ENCODE measurements around the gene NDUFAF2. TPM values are rescaled to one million over a fixed set of nuclear protein-coding genes. Genes with fewer than 3 reads are reported as not detected.

The NDUFAF2 gene
- polyA plus RNA-seq, 1 experiment = 42.0 TPM

GRCh38 chr5:61137835-61138234 lies 192.8 kb downstream of the NDUFAF2 start:
- ChIA-PET CTCF (interaction anchor here (1.1 kb wide), 1 partner anchor 16 kb away, joined by 4 read pairs; no protein-coding TSS in a partner anchor), POLR2A (no interaction called here)
- Histone ChIP-seq H3K27ac (ENCODE audit: low read depth, low read length) (no peak overlapping the region), H3K27me3 (ENCODE audit: control insufficient read depth, insufficient read depth, low read length) (no peaks in the 10 kb centered on the region), H3K9me3 (ENCODE audit: control insufficient read depth, insufficient read depth, low read length) (no peaks in the 10 kb centered on the region), H3K4me3 (ENCODE audit: low read depth, low read length) (no peak overlapping the region)
- no peak for DNase-seq (ENCODE audit: low read depth, low spot score)
- TF ChIP-seq, protein P1, sequence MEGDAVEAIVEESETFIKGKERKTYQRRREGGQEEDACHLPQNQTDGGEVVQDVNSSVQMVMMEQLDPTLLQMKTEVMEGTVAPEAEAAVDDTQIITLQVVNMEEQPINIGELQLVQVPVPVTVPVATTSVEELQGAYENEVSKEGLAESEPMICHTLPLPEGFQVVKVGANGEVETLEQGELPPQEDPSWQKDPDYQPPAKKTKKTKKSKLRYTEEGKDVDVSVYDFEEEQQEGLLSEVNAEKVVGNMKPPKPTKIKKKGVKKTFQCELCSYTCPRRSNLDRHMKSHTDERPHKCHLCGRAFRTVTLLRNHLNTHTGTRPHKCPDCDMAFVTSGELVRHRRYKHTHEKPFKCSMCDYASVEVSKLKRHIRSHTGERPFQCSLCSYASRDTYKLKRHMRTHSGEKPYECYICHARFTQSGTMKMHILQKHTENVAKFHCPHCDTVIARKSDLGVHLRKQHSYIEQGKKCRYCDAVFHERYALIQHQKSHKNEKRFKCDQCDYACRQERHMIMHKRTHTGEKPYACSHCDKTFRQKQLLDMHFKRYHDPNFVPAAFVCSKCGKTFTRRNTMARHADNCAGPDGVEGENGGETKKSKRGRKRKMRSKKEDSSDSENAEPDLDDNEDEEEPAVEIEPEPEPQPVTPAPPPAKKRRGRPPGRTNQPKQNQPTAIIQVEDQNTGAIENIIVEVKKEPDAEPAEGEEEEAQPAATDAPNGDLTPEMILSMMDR (IDR thresholded peaks at IDR 0.05; ENCODE audit: low read depth, low read length) = no peak

GRCh38 chr5:61139094-61139873 lies 194.3 kb downstream of the NDUFAF2 start:
- Histone ChIP-seq H3K27ac (ENCODE audit: low read depth, low read length) (no peak overlapping the region), H3K9me3 (ENCODE audit: control insufficient read depth, insufficient read depth, low read length) (no peaks in the 10 kb centered on the region), H3K27me3 (ENCODE audit: control insufficient read depth, insufficient read depth, low read length) (no peaks in the 10 kb centered on the region), H3K4me3 (ENCODE audit: low read depth, low read length) (no peak overlapping the region)
- CTCF ChIA-PET = interaction anchor here (0.9 to 1.2 kb wide), 3 partner anchors 9 to 191 kb away, joined by 3 to 4 read pairs (median 3); no protein-coding TSS in a partner anchor
- TF ChIP-seq, protein P1 (IDR thresholded peaks at IDR 0.05; ENCODE audit: low read depth, low read length) = peak; percentile 36
- no peak for DNase-seq (ENCODE audit: low read depth, low spot score)
- POLR2A ChIA-PET = no interaction called here

- Histone ChIP-seq H3K9me3 (ENCODE audit: control insufficient read depth, insufficient read depth, low read length) (no peaks in the 10 kb centered on the region), H3K27me3 (ENCODE audit: control insufficient read depth, insufficient read depth, low read length) (no peaks in the 10 kb centered on the region), H3K4me3 (ENCODE audit: low read depth, low read length) (no peak overlapping the region), H3K27ac (ENCODE audit: low read depth, low read length) (no peak overlapping the region)
- CTCF ChIA-PET = interaction anchor here (1.2 kb wide), 1 partner anchor 190 kb away, joined by 3 read pairs; no protein-coding TSS in a partner anchor
- no peak for DNase-seq (ENCODE audit: low read depth, low spot score)
- POLR2A ChIA-PET = no interaction called here
- TF ChIP-seq, protein P1 (IDR thresholded peaks at IDR 0.05; ENCODE audit: low read depth, low read length) = no peak
Measured at GRCh38 chr5:61139931-61140330, 194.9 kb downstream of the NDUFAF2 start.

DNA sequence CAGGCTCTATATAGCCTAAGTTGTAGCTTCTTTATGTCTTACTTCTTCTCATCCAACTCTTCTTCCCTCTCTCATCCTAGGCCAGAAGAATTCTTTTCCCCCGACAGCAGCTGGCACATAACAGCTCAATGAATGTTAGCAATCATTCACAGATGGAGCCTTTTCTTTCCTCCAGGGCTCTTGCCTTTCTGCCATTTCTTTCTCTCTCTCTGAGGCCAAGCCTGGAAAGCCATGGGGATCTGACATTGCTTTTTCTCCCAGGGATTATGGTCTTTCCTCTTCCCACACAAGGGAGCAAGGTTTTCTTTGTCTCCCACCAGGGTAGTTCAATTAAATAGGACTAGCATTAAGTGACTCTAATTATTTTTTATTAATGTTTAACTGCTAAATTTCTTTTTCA lies 196.8 kb downstream of the NDUFAF2 start:
- TF ChIP-seq, protein P1 (IDR thresholded peaks at IDR 0.05; ENCODE audit: low read depth, low read length) = no peak
- ChIA-PET CTCF (interaction anchor here (0.7 kb wide), 1 partner anchor 25 kb away, joined by 3 read pairs; no protein-coding TSS in a partner anchor), POLR2A (no interaction called here)
- no peaks in the 10 kb centered on the region for H3K9me3 ChIP-seq (ENCODE audit: control insufficient read depth, insufficient read depth, low read length)
- H3K4me3 ChIP-seq (ENCODE audit: low read depth, low read length) = no peak overlapping the region
- H3K27me3 ChIP-seq (ENCODE audit: control insufficient read depth, insufficient read depth, low read length) = no peaks in the 10 kb centered on the region
- H3K27ac ChIP-seq (ENCODE audit: low read depth, low read length) = no peak overlapping the region
- no peak for DNase-seq (ENCODE audit: low read depth, low spot score)

DNA sequence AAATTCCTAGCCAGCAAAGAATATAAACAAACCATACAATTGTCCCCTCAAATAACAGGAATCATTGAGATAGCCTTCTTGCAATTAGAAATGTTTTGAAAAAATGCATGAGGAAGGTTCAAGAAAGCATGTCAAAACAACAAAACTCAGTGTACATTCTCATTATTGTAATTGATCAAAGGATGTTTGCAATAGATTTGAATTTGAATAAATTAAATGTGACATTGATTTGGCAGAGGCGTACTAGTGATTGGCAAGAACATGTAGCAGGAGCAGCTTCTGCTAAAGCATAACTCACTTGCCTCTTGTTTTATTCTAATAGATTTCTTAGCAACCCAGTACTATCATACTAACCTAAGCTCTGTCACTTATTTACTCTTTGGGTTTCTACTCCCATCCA lies 197.4 kb downstream of the NDUFAF2 start:
- no peak overlapping the region for H3K27ac ChIP-seq (ENCODE audit: low read depth, low read length)
- TF ChIP-seq, protein P1 (IDR thresholded peaks at IDR 0.05; ENCODE audit: low read depth, low read length) = no peak
- no peaks in the 10 kb centered on the region for H3K27me3 ChIP-seq (ENCODE audit: control insufficient read depth, insufficient read depth, low read length)
- POLR2A ChIA-PET = no interaction called here
- no peaks in the 10 kb centered on the region for H3K9me3 ChIP-seq (ENCODE audit: control insufficient read depth, insufficient read depth, low read length)
- no peak overlapping the region for H3K4me3 ChIP-seq (ENCODE audit: low read depth, low read length)
- CTCF ChIA-PET = no interaction called here
- DNase-seq (ENCODE audit: low read depth, low spot score) = no peak

All from AG04450 (cell line).